Naive thymus-derived CD4-positive, alpha-beta T cell (primary cell): Measurements from ENCODE around the gene ATRIP. TPM values are rescaled to one million over a fixed set of nuclear protein-coding genes. Genes with fewer than 3 reads are reported as not detected.

Experiments
- polyA plus RNA-seq, 2 donors: library from polyadenylated mRNA; unstranded; fragments of 300-500 nt; fragmentation: Illumina TruSeq; gene quantifications; one replicate each; pipeline ENCODE4 v1.2.3, GENCODE V29; 2021
- total RNA-seq, 6 experiments: library from RNA in 5 of 6; stranded (reverse) in 5 of 6; gene quantifications; 1 replicate in 5 of 6; 2 replicates in 1 of 6; pipeline ENCODE4 v1.2.3 and lab custom pipeline; 2021 to 2026

The ATRIP gene
- total and polyA plus RNA-seq, 7 experiments from 2014 or later: 7.9 to 16.2 (median 12.5) TPM

Other genes starting within 250 kb of the ATRIP start
- under 1 TPM in 1 of 5 experiments, not detected in 4; 0.54 TPM for gene CAMP, start 223.2 kb upstream of the ATRIP start, total RNA-seq
- not detected for gene CAMP, start 223.2 kb upstream of the ATRIP start, polyA plus RNA-seq
- gene ZNF589, start 205.6 kb upstream of the ATRIP start, total RNA-seq: 10 to 100 TPM; 37.7 to 64.0 (median 40.2) TPM
- 1 to 10 TPM; 5.1 to 9.2 TPM for gene ZNF589, start 205.6 kb upstream of the ATRIP start, polyA plus RNA-seq
- 10 to 100 TPM; 10.8 to 35.9 (median 34.9) TPM for gene NME6, start 145.4 kb upstream of the ATRIP start, total RNA-seq
- 10 to 100 TPM; 48.6 to 65.5 TPM for gene NME6, start 145.4 kb upstream of the ATRIP start, polyA plus RNA-seq
- gene SPINK8, start 113.1 kb upstream of the ATRIP start, total RNA-seq: not detected
- gene SPINK8, start 113.1 kb upstream of the ATRIP start, polyA plus RNA-seq: not detected
- gene FBXW12, start 74.5 kb upstream of the ATRIP start, total RNA-seq: not detected
- not detected for gene FBXW12, start 74.5 kb upstream of the ATRIP start, polyA plus RNA-seq
- 1 to 10 TPM in 4 of 5 experiments, under 1 TPM in 1; 0.79 to 3.3 (median 2.7) TPM for gene PLXNB1, start 16.7 kb upstream of the ATRIP start, total RNA-seq
- not detected for gene PLXNB1, start 16.7 kb upstream of the ATRIP start, polyA plus RNA-seq
- gene CCDC51, start 6.6 kb upstream of the ATRIP start, total RNA-seq: 10 to 100 TPM in 1 of 5 experiments, 1 to 10 TPM in 4; 3.6 to 16.5 (median 5.0) TPM
- 10 to 100 TPM; 10.2 to 14.3 TPM for gene CCDC51, start 6.6 kb upstream of the ATRIP start, polyA plus RNA-seq
- 100 to 1,000 TPM; 193 to 278 (median 236) TPM for gene TMA7, start 6.5 kb upstream of the ATRIP start, total RNA-seq
- gene TMA7, start 6.5 kb upstream of the ATRIP start, polyA plus RNA-seq: 100 to 1,000 TPM; 512 to 752 TPM
- 100 to 1,000 TPM; 147 to 236 (median 182) TPM for gene SHISA5, start 57.4 kb downstream of the ATRIP start, total RNA-seq
- 100 to 1,000 TPM; 348 to 383 TPM for gene SHISA5, start 57.4 kb downstream of the ATRIP start, polyA plus RNA-seq
- 10 to 100 TPM in 2 of 5 experiments, 1 to 10 TPM in 3; 3.0 to 64.2 (median 3.7) TPM for gene PFKFB4, start 110.1 kb downstream of the ATRIP start, total RNA-seq
- gene PFKFB4, start 110.1 kb downstream of the ATRIP start, polyA plus RNA-seq: 1 to 10 TPM; 2.6 to 3.4 TPM
- under 1 TPM in 1 of 5 experiments, not detected in 4; 0.51 TPM for gene UCN2, start 117.0 kb downstream of the ATRIP start, total RNA-seq
- gene UCN2, start 117.0 kb downstream of the ATRIP start, polyA plus RNA-seq: not detected
- gene COL7A1, start 148.6 kb downstream of the ATRIP start, total RNA-seq: 1 to 10 TPM in 3 of 5 experiments, under 1 TPM in 2; 0.71 to 3.4 (median 1.2) TPM
- not detected for gene COL7A1, start 148.6 kb downstream of the ATRIP start, polyA plus RNA-seq
- 100 to 1,000 TPM in 2 of 5 experiments, 10 to 100 TPM in 3; 77.3 to 156 (median 91.7) TPM for gene UQCRC1, start 162.9 kb downstream of the ATRIP start, total RNA-seq
- gene UQCRC1, start 162.9 kb downstream of the ATRIP start, polyA plus RNA-seq: 100 to 1,000 TPM; 151 to 164 TPM
- not detected for gene TMEM89, start 175.0 kb downstream of the ATRIP start, total RNA-seq
- gene TMEM89, start 175.0 kb downstream of the ATRIP start, polyA plus RNA-seq: not detected
- gene SLC26A6, start 188.7 kb downstream of the ATRIP start, total RNA-seq: 10 to 100 TPM; 15.1 to 37.6 (median 31.2) TPM
- 1 to 10 TPM; 3.5 to 3.7 TPM for gene SLC26A6, start 188.7 kb downstream of the ATRIP start, polyA plus RNA-seq
- 1 to 10 TPM; 2.9 to 8.7 (median 4.2) TPM for gene CELSR3, start 216.1 kb downstream of the ATRIP start, total RNA-seq
- gene CELSR3, start 216.1 kb downstream of the ATRIP start, polyA plus RNA-seq: under 1 TPM; 0.17 to 0.69 TPM
- 10 to 100 TPM; 13.7 to 42.1 (median 20.3) TPM for gene NCKIPSD, start 239.2 kb downstream of the ATRIP start, total RNA-seq
- 10 to 100 TPM in 1 of 2 donors, 1 to 10 TPM in 1; 8.6 to 21.9 TPM for gene NCKIPSD, start 239.2 kb downstream of the ATRIP start, polyA plus RNA-seq